GM19467 (cell line): ENCODE measurements around the gene NUP205.
"Not testable (repeated sequence)": the region's sequence is repeated elsewhere in the genome, so short reads cannot be mapped to it uniquely, and the experiment has no call there.

Experiments used
- ATAC-seq: cut with Tn5 transposase; IDR thresholded peaks from one replicate; pipeline ENCODE4 v1.9.1; 2021; ENCODE audit warnings: mild to moderate bottlenecking, moderate library complexity; ENCODE audit not compliant: unreplicated experiment

The NUP205 gene

DNA sequence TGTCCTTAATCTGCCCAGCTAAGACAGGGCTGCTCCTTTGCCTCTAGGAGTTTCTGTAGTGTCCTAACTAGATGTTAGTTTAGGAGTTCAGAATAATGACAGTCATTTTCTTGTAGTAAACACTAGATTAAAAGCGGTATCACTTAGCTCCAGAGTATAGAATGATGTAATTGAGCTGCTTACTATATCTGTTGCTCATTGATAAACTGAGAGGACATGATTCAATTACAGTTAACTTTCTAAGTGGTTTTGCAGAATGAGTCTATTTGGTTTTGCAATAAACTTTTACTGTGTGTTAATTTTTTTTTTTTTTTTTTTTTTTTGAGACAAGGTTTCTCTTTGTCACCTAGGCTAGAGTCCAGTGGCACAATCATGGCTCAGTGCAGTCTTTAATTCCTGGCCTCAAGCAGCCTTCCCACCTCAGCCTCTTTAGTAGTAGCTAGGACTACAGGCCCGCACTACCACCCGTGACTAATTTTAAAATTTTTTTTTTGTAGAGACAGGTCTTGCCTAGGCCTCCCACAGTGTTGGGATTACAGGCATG, 106.4 kb downstream of the NUP205 start:
- no peak for ATAC-seq

DNA sequence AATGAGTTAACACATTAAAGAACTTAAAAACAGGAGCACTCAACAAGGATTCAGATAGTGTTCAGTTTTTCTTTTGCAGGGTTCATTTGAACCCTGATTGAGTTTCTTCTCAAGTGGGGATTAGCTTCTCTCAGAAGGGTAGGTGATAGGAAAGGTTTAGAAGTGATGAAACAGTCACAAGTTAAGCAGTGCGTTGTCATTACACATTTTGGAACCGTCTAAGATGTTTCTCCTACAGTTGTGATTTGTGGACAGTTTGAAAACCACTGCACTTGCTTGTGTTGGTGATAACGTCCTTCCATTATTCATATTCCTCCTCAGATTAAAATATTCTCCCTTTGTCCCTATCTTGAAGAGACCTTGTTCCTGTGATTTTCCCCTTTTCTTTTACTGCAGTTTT, 107.3 kb downstream of the NUP205 start:
- no peak for ATAC-seq

DNA sequence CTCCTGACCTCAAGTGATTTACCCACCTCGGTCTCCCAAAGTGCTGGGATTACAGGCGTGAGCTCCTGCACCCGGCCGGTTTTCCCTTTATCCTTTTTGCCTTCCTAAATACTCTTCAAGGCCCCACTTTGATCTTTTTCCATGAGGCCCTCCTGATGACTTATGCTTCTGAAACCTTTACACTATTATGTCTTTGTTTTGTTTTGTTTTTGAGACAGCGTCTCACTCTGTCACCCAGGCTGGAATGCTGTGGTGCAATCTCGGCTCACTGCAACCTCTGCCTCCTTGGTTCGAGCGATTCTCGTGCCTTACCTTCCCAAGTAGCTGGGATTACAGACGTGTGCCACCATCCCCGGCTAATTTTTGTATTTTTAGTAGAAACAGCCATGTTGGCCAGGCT, 108.4 kb downstream of the NUP205 start:
- no peak for ATAC-seq

DNA sequence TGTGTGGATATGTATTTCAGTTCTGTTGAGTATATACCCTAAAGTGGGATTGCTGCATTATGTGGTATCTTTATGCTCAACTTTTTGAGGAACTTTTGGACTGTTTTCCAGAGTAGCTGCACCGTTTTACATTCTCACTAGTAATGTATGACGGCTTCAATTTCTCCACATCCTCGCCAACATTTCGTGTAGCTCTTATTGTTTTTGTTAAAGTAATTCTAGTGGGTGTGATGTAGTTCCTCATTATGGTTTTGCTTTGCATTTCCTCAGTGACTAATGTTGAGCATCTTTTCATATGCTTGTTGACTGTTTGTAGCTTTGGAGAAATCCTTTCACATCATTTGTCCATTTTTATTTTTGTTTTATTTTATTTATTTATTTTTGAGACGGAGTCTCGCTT, 109.1 kb downstream of the NUP205 start:
- no peak for ATAC-seq

DNA sequence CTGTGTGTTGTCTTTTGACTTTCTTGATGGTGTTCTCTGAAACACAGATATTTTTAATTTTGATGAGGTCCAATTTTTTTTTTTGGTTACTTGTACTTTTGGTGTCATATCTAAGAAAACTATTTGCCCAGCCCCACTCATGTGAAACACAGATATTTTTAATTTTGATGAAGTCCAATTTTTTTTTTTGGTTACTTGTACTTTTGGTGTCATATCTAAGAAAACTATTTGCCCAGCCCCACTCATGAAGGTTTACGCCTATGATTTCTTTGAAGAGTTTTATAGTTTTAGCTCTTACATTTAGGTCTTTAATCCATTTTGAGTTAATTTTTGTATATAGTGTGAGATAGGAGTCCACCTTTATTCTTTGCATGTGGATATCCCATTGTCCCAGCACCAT, 109.9 kb downstream of the NUP205 start:
- ATAC-seq, result not testable (repeated sequence)

DNA sequence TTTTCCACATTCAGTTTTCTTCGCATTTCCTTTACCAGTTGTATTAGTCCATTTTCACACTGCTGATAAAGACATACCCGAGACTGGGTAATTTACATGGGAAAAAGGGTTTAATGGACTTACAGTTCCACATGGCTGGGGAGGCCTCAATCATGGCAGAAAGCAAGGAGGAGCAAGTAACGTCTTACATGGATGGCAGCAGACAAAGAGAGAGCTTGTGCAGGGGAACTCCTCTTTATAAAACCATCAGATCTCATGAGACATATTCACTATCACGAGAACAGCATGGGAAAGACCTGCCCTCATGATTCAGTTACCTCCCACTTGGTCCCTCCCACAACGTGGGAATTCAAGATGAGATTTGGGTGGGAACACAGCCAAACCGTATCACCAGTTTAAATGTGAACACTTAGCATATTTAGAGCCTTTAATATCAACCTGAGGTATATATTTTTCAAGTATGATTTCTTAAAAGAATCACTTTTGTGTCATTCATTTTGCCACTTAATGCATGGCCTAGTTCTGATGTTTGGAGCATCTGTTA, 111.2 kb downstream of the NUP205 start:
- ATAC-seq, result not testable (repeated sequence)

DNA sequence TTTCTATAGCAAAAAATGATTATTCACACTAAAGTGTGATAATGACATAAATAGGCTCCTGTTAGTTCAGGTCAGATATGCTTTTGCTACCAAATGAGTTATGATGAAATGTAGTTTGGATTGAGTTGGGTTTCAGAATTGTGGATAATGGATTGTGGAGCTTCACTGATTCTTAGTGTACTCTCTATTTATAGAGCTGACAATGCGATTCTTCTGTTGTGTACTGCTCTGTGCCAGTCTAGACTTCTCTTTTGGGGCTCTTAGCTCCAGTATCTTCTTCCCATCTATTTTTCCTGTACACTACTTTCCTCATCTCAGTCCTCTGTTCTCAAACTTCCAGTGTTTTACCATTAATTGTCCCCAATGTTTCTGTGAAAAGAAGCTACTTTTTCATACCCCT, 112.1 kb downstream of the NUP205 start:
- no peak for ATAC-seq

DNA sequence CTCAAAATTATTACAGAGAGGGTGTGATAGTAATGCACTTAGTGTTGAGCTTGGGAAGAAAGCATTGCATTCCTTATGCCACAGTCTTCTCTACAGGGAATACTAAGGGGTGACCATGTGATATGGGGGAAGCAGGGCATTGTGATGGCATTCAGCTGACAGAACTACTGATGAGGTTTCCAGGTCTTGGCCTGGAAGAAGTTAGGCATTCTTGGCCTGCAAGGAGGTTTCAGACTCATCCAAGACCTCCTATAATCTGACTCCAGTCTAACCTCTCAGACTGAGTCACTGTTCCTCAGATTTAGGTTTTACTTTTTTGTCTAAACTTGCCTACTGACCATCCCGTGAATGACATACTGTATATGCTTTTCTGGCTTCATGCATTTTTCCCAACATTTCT, 112.5 kb downstream of the NUP205 start:
- ATAC-seq, result no peak

DNA sequence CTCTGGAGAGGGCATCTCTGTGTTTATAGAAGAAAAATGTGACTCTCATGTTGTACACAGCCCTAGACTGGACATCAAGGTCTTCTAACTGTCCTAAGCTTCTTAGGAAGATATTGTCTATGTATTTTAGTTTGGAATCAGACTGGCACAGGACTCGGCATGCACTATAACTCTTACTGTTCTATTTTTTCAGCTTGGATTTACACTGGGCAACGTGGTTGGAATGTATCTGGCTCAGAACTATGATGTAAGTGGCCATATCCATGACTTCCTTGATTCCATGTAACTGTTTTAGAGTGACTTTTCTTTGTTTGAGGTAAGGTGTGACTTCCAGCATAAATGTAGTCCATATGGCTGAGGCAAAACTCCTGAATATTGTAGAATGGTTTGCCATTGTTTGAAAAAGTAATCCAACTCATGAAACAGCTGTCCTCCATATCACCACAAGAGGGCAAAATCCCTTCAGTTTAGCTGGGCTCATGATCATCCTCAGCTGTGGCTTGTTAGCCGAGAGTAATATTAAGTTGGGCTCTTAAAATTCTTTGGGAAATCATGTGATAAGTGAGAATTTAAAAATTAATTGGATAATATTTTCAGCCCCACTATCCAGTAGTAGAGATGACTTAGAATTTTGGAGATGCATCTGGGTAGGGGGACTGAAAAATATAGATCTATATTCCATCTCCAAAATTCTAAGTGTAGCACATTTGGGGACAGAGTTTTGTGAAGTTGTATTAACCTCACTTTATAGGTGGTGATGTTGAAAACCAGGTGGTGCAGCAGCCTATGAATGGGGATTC, 115.0 kb downstream of the NUP205 start:
- ATAC-seq, result peak; percentile 64

DNA sequence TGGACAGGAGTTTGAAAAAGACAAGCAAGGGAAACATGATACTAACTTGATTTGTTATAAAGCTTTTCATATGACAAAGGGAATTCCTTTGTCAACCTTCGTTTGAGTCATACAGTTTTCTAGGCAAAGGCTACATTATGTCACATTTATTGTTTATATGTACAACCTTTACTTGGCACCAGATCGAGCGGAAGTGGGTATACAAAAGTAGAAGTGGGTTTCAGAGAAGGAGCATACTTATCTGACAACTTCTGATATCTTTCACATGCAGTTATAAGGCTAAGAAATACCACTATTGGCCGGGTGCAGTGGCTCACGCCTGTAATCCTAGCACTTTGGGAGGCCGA, 115.6 kb downstream of the NUP205 start:
- ATAC-seq, result no peak

DNA sequence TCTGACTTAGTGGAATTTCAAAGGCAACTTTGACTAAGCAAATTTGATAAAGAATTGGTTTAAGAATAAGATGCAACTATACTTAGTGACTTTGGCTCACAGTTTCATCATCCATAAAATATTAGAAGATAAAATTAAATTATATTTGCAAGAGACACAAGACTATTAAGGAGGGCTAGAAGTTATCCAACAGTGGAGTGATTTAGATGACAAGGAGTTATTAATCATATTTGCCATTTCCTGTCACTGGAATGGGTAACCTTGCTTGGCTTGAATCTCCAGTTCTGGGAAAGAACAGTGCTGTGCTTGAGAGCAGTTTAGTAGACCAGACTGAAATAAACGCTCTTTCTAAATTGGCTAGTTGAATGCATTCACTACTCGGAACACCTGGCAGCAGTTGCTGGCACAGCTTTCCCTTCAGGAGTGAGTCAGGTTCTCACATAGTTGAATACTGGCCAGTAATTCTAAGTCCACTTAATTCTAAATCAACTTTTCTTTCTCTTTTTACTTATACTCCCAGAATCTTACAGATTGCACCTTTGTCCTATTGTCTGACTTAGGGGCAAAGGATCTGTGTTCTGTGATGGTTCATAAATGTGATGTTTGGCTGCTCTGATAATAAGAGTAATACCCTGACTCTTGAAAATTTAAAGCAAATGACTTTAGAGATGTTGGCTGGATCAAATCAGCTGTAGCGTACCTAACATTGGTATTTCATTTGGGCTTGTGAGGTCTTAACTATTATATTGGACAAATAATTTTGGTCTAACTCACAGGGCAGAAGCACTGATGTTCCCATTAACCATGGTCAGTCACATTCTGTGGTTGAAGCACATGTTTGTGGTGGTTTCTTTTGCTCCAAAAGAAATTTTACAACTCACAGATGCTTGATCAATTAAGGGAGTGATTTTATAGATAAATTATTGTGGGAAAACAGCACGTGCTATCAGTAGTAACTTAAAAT, 121.2 kb downstream of the NUP205 start:
- no peak for ATAC-seq

DNA sequence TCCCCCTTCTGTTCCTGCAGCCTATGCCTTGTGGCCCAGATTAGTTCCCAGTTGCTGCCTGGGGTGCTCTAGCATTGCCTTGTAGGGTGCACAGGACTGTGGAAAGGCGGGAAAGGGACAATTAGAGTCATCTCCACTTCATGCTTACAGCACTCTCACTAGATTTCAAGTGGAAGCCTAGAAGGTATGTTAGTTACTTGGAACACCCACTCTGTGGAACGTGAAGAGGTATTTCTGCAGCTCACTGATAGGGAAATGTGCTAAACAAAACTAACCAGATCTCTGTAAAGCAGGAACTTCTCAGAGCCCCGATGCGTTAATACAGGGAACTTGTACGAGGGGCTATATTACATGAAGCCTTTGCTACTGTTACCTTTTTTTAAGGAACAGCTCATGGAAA, 124.0 kb downstream of the NUP205 start:
- no peak for ATAC-seq

DNA sequence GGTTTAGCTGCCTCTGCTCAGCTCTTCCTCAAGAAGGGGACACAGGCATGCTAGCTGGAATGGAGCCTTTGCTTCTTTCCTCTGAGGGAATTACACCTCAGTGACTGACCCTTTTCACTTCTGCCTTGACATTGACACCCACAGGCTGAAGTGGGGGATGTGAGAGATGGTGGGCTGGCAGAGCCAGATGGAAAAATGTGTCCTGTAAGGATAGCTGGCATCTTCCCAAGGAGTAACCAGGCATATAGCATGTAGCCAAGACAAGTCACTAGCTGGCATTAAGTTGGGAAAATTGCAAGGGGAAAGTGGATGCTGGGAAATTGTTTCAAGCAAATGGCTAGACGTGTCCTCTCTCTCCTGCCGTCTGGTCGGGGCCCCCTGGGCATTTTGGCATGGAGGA, 124.5 kb downstream of the NUP205 start:
- ATAC-seq, result no peak

DNA sequence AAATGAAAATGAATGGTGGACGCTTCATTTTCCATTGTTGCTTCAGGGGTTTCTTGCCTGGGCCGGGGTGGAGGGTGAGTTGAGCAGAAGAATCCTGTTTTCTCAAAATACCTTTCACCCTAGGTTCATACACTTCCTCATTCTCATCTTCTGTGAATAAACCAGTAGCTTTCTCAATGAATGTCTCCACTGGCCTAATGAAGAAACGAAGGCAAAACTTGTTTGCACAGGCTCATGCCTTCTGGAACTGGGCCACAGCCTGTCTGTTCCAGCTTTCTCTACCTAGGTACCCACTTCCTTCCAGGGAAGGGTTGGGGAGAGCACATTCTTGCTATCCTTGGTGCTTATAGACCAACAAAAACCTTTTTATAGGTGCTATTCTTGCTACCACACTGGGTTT, 125.9 kb downstream of the NUP205 start:
- ATAC-seq, result no peak

DNA sequence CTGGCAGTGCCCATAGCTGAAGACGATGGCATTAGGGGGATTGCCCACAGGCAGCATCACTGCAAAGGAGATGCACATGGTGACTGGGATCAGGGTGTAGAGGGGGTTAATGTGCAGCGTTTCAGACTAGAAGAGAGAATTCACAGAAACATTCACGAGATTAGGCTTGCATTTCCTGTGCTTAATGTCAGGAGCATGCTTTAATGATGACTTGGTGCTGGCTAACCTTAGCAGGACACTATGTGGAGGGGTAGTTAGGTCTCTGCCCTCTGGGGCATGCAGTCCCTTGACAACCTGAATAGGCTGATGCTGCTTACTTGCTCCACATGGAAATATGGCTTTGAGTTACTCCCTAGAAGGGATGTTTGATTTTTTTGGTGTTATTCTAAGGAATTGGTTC, 126.4 kb downstream of the NUP205 start:
- ATAC-seq, result no peak

DNA sequence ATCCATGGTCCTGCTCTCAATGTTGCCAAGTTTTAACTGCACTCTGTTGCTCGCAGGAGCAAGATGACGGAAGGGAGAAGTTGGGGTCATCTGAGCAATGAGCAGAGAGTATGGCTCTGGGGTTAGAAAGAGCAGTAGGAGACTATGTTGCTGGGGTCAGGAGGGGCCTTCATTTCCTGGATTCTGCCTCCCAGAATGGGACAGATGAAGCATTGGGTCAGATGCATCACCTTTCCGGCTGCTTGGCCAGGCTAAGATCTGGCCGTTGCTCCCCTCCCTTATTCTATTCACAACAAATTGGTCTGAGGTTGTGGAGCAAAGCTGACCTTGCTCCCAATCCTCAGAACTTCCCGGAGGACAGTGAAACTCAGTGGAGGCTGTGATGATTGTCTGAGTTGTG, 127.0 kb downstream of the NUP205 start:
- no peak for ATAC-seq

DNA sequence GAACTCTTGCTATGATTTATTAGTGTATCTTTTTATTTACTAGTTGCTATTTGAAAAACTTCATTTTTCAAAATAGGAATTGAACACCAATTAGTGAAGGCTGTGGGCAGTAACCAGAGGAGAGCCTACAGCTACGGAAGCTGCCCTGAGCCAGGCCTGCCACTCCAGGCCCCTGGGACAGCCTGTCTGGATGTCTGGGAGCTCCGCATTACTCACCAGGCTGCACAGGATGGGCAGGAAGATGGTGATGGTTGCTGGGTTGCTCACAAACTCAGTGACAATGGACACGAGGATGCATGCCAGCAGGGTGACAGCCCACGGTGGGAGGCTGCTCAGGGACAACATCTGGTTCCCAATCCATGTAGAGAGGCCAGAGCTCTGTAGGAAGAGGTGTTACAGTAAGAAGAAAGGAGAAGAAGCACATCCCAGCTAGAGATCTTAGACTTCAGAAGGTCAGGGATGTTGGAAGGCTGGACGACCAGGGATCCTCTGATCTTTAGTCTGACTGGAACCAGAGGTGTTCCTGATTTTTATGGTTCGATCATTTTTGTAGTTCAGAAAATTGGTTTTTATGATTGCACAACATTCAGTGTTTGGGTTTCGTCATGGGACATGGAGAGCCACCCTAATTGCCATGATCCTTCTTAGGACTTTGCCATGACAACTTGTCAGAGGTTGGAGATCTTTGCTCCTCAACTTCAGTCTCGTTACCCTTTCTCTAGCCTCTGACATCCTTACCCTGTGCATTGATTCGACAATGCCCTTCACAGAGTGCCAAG, 127.8 kb downstream of the NUP205 start:
- ATAC-seq, result no peak

DNA sequence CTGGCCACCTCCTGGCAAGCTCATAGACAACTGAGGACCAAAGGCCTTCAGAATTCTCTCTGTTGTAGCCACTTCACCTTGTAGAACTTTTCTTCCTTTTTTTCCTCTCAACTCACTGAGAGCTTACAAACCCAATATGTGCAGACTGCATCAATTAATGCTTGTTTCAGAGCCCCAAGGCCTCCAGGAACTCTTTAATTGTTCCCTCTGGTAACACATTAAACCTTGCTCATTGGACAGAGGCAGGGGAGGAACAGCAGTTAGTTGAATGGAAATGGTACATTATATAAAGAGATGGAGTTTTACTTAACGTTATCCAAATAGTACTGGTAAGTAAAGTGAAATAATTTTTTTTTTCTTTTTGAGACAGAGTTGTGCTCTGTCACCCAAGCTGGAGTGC, 129.7 kb downstream of the NUP205 start:
- no peak for ATAC-seq

DNA sequence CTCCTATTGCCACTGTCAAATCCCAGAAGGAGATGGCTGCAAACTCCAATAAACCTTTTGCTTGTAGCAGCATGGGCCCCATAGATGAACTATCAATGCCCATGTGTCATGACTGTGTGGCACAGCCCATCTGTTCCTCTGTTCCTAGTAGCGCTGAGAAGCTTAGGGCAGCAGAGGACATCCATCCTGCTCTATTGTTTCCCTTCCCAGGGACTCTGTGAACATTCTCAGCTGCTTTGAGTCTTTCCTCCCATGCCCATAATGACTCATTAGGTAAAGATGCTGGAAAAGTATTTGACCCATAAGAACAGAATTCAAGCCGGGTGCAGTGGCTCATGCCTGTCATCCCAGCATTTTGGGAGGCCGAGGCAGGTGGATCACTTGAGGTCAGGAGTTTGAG, 132.8 kb downstream of the NUP205 start:
- ATAC-seq, result no peak

DNA sequence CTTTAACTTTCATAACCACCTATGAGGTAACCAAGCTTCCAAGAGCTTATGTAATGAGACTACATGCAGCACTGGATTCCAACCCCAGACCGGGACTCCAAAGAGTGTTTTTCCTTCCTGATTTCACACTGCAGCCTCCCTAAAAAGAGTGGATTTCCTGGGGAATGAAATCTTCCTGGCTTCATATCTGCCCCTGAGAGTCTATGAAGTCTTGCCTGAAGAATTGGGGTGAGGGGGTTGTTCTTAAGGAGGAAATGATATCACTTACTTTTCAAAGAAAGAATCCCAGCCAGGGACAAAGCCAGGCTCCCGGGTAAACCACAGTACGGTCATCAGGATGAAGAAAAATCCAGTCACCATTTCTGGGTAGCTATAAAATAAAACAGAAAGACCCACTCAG, 134.3 kb downstream of the NUP205 start:
- ATAC-seq, result no peak

DNA sequence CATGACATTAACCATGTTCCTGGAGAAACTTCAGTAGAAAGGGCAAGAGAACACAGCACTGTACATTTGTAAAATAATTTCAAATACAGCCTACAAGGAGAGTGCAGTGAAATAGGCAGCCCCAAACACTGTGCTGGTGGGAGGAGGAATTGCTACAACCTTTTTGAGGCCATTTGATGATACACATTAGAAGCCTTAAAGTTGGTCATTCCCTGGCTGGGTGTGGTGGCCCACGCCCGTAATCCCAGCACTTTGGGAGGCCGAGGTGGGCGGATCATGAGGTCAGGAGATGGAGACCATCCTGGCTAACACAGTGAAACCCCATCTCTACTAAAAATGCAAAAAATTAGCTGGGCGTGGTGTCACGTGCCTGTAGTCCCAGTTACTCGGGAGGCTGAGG, 134.9 kb downstream of the NUP205 start:
- ATAC-seq, result not testable (repeated sequence)
